Measurements from ENCODE around the gene HDAC4. TPM values are rescaled to one million over a fixed set of nuclear protein-coding genes. Genes with fewer than 3 reads are reported as not detected.

HDAC4 gene
- total and polyA plus RNA-seq, 2 of the 8 experiments (the other 6 are each of a cell fraction or from before 2014, with no cell fraction given) = 15.4 to 31.5 TPM

DNA sequence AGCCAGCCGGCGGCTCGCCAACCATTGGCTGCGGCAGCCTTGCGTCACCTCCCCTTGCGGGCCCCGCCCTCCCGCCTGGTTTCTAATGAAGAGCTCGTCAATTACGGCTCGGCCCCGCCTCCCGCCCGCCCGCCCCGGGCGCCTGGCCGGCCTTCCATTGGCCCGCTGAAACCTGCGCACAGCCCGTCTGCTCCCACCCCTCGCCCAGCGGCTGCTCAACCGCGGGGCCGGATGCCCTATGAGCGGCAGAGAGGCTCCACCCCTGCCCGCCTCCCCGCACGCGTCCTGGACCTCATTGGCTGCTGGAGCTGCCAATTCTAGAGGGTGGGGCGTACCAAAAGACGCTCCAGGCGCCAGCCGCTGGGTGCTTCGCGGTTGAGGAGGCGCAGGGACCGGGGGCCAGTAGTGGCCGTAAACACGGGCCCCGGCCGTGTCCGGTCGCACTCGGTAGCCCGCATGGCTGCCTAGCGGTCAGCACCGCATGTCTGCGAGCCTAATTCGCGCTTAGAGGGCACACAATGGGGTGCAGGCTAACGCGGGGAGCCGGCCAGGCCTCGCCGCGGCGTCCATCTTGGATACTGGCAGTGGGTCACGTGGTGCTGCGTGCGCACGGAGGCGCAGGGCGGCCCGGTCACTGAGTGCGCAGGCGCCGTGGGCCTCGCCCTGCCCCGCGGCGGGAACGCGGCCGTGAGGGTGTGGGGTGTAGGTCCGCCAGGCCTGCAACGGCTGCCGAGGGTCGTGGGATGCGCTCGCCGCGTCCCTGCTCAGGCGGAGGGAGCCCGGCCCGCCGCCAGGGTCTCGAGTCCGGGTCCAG, 454 bp upstream of the HDAC4 start:
- Histone ChIP-seq H2BK20ac (ENCODE audit: low read length) (no peak overlapping the region), H4K20me1 (replicated peaks in 1 of 2; ENCODE audit: control insufficient read depth in 1 of 2, insufficient read depth in 2 of 2, low read length in 2 of 2) (peaks cover 15 to 18% of the 10 kb centered on the region in 2 experiments), H2BK120ac (replicated peaks; ENCODE audit: low read depth, low read length) (peak overlapping the region; percentile 95), H3K4me2 (ENCODE audit: insufficient read depth in 1 of 2, low read depth in 2 of 2, low read length in 2 of 2) (peak overlapping the region; percentile 57 to 88), H3K79me1 (ENCODE audit: low read depth, low read length) (peaks cover 14% of the 10 kb centered on the region; the same call in 1 of the 2 replicates), H3K4me1 (replicated peaks in 1 of 4; ENCODE audit: control insufficient read depth in 3 of 4, insufficient read depth in 4 of 4, low read length in 3 of 4) (peaks cover 0 to 3% (median 0%) of the 10 kb centered on the region in 4 experiments; a peak in 4 of 7 replicates), H3K23me2 (ENCODE audit: low read depth, low read length) (peaks cover 9% of the 10 kb centered on the region; the same call in 1 of the 2 replicates), H2BK15ac (ENCODE audit: low read length) (no peak overlapping the region), H3K18ac (ENCODE audit: extremely low read depth, low read length) (peak overlapping the region; percentile 98), H3K4me3 (ENCODE audit: extremely low read depth in 1 of 4, insufficient read depth in 2 of 4, low read depth in 3 of 4, low read length in 4 of 4) (peak overlapping the region; percentile 73 to 96 (median 94)), H3K9ac (replicated peaks in 1 of 4; ENCODE audit: extremely low read depth in 1 of 4, low read depth in 3 of 4, low read length in 3 of 4) (peak overlapping the region; percentile 96 to 100 (median 100)), H2BK5ac (ENCODE audit: low read depth, low read length) (peak overlapping the region; percentile 100), H2AK5ac (ENCODE audit: low read depth, low read length) (no peak overlapping the region), H3K27me3 (replicated peaks in 1 of 4; ENCODE audit: control insufficient read depth in 3 of 4, extremely low read depth in 1 of 4, insufficient read depth in 3 of 4, low read length in 3 of 4) (no peaks in the 10 kb centered on the region), H3K27ac (ENCODE audit: low read depth, low read length) (peak overlapping the region; percentile 100), H4K91ac (replicated peaks; ENCODE audit: insufficient read length, low read length) (peak overlapping the region; percentile 99), H3K9me3 (ENCODE audit: insufficient read depth in 2 of 2, low read depth in 1 of 2, low read length in 1 of 2) (no peaks in the 10 kb centered on the region), H3K4ac (replicated peaks; ENCODE audit: insufficient read length, low read depth, low read length) (peak overlapping the region; percentile 99), H3K36me3 (ENCODE audit: control insufficient read depth in 2 of 4, insufficient read depth in 4 of 4, low read length in 3 of 4) (no peaks in the 10 kb centered on the region), H3K14ac (ENCODE audit: insufficient read length) (no peak overlapping the region), H2BK12ac (ENCODE audit: low read depth, low read length) (peak overlapping the region; percentile 87; the same call in 1 of the 2 replicates), H3K79me2 (ENCODE audit: control insufficient read depth in 1 of 2, insufficient read depth in 2 of 2, low read length in 2 of 2) (peaks cover 4 to 37% of the 10 kb centered on the region in 2 experiments; a peak in 3 of 4 replicates), H2AFZ (ENCODE audit: low read length) (peak overlapping the region; percentile 84; the same call in 1 of the 2 replicates), H4K5ac (ENCODE audit: insufficient read length, low read depth, low read length) (peak overlapping the region; percentile 100), H3K56ac (replicated peaks; ENCODE audit: insufficient read length, low read depth, low read length) (peak overlapping the region; percentile 98), H3K23ac (ENCODE audit: insufficient read length) (no peak overlapping the region), H4K8ac (ENCODE audit: extremely low read depth, insufficient read depth, low read length) (peak overlapping the region; percentile 100)
- FAIRE-seq (no peak), DNase-seq (ENCODE audit: low read depth in 1 of 2, low spot score in 2 of 2) (peak; percentile 96 to 98)
- WGBS, 2 experiments (ENCODE audit: extremely low coverage in 1 of 2, insufficient coverage in 1 of 2, insufficient read length in 1 of 2, insufficient replicate concordance in 2 of 2, low coverage in 1 of 2, low lambda C conversion rate in 2 of 2, missing lambda C conversion rate in 1 of 2) = 1% methylated on average over 57 of the region's 90 CpGs; no CpG with 5 or more reads in 1 of the 2 experiments
- ChIA-PET POLR2A (ENCODE audit: partially characterized antibody) (interaction anchor here (0.6 to 1.0 kb wide), 14 partner anchors 9 to 734 kb away, joined by 3 to 9 read pairs (median 4); partner anchors contain the start of gene COPS9), CTCF (ENCODE audit: partially characterized antibody) (no interaction called here)
- TF ChIP-seq BACH1 (IDR thresholded peaks at IDR 0.05; ENCODE audit: low read length) = peak; percentile 71; the same call in 1 of the 2 replicates
- TF ChIP-seq ZNF274 (IDR thresholded peaks at IDR 0.05; ENCODE audit: borderline replicate concordance, extremely low read depth, low read length) = no peak
- TF ChIP-seq, protein P1, sequence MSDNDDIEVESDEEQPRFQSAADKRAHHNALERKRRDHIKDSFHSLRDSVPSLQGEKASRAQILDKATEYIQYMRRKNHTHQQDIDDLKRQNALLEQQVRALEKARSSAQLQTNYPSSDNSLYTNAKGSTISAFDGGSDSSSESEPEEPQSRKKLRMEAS (IDR thresholded peaks at IDR 0.05) = peak; percentile 96
- peak in 1 of 2 experiments; percentile 56; a peak in 1 of 4 replicates for TF ChIP-seq SIN3A (conservative IDR thresholded peaks at IDR 0.05 in 1 of 2, IDR thresholded peaks at IDR 0.05 in 1 of 2; ENCODE audit: low read depth in 1 of 2, low read length in 2 of 2)
- no peak for TF ChIP-seq GABPA (IDR thresholded peaks at IDR 0.05; ENCODE audit: borderline replicate concordance, insufficient read depth, low read length)
- TF ChIP-seq GTF2F1 (IDR thresholded peaks at IDR 0.05; ENCODE audit: borderline replicate concordance, low read depth, low read length) = peak; percentile 66; the same call in 1 of the 2 replicates
- peak; percentile 84 for TF ChIP-seq TAF7 (optimal IDR thresholded peaks at IDR 0.05; ENCODE audit: borderline replicate concordance, low read depth, low read length)
- peak; percentile 100 for TF ChIP-seq PHF8 (conservative IDR thresholded peaks at IDR 0.05; ENCODE audit: low read depth, low read length)
- TF ChIP-seq SP2 (IDR thresholded peaks at IDR 0.05; ENCODE audit: low read length) = peak; percentile 50
- TF ChIP-seq CREB1 (IDR thresholded peaks at IDR 0.05) = peak; percentile 60
- TF ChIP-seq SP4 (IDR thresholded peaks at IDR 0.05; ENCODE audit: low read length) = peak; percentile 92
- peak; percentile 97 to 98 for TF ChIP-seq POLR2A (IDR thresholded peaks at IDR 0.05; ENCODE audit: control extremely low read depth in 1 of 2, low read depth in 2 of 2, low read length in 2 of 2)

Measured in H1 (cell line).